ENCODE results near the gene ERC1. TPM values are rescaled to one million over a fixed set of nuclear protein-coding genes. Genes with fewer than 3 reads are reported as not detected.
"Not testable (repeated sequence)": the region's sequence is repeated elsewhere in the genome, so short reads cannot be mapped to it uniquely, and the experiment has no call there.

Gene ERC1
- total RNA-seq, 2 experiments from 2014 or later: 40.1 to 49.6 TPM

DNA sequence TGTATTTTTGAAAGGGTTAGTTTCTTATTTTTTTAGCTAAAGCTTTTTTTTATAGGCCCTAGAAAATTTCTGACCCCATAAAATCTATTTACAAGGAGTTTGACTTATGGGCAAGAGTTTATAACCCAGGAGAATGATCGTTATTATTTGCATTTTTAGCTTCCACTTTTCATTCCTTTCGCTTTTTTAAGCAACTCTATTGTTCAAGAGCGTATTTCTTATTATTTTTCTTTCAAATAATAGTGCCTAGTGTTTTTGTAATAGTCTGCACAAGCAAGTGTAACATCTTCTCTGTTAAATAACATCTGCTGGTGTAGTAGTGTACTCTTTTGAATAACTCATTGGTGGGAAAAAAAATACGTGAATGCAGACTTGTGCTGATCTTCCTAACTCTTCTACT is 216.3 kb downstream of the ERC1 start:
- H3K4me1 ChIP-seq (ENCODE audit: insufficient read depth, low read length): no peaks in the 10 kb centered on the region
- Mint-ChIP-seq H3K36me3 (ENCODE audit: low read depth) (peaks cover 15% of the 10 kb centered on the region), H3K27me3 (no peaks in the 10 kb centered on the region), H3K4me1 (ENCODE audit: low read depth) (peaks cover 12% of the 10 kb centered on the region), H3K4me3 (no peak overlapping the region), H3K27ac (no peak overlapping the region), H3K9me3 (no peaks in the 10 kb centered on the region)
- ATAC-seq (ENCODE audit: poor library complexity) (no peak), DNase-seq (no peak)
- TF ChIP-seq, protein P1, sequence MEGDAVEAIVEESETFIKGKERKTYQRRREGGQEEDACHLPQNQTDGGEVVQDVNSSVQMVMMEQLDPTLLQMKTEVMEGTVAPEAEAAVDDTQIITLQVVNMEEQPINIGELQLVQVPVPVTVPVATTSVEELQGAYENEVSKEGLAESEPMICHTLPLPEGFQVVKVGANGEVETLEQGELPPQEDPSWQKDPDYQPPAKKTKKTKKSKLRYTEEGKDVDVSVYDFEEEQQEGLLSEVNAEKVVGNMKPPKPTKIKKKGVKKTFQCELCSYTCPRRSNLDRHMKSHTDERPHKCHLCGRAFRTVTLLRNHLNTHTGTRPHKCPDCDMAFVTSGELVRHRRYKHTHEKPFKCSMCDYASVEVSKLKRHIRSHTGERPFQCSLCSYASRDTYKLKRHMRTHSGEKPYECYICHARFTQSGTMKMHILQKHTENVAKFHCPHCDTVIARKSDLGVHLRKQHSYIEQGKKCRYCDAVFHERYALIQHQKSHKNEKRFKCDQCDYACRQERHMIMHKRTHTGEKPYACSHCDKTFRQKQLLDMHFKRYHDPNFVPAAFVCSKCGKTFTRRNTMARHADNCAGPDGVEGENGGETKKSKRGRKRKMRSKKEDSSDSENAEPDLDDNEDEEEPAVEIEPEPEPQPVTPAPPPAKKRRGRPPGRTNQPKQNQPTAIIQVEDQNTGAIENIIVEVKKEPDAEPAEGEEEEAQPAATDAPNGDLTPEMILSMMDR (IDR thresholded peaks at IDR 0.05): no peak
- POLR2A ChIA-PET: no interaction called here
- no peak overlapping the region for H3K27ac ChIP-seq (ENCODE audit: low read depth in 1 of 2, low read length in 2 of 2)
- no peak overlapping the region for H3K4me3 ChIP-seq (ENCODE audit: low read length)
- H3K36me3 ChIP-seq (ENCODE audit: insufficient read depth, low read length): no peaks in the 10 kb centered on the region
- no peaks in the 10 kb centered on the region for H3K27me3 ChIP-seq (ENCODE audit: control insufficient read depth in 1 of 2, insufficient read depth in 2 of 2, low read length in 2 of 2)
- CTCF ChIA-PET: no interaction called here
- intact Hi-C loops (cut with DNase I, micrococcal nuclease): loop anchor here (10.0 kb wide), 2 partner anchors 92 to 398 kb away; no protein-coding TSS in a partner anchor
- no peaks in the 10 kb centered on the region for H3K9me3 ChIP-seq (ENCODE audit: control insufficient read depth in 1 of 2, insufficient read depth in 1 of 2, low read length in 2 of 2)

DNA sequence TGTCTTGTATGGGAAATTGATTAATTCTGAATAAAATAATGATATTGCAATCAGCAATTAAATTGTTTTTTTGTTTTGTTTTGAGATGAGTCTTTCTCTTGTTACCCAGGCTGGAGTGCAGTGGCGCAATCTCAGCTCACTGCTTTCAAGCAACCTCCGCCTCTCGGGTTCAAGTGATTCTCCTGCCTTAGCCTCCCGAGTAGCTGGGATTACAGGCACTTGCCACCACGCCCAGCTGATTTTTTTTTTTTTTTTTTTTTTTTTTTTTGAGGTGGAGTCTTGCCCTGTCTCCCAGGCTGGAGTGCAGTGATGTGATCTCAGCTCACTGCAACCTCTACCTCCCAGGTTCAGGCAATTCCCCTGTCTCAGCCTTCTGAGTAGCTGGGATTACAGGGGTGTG is 217.7 kb downstream of the ERC1 start:
- CTCF ChIA-PET: interaction anchor here (0.6 kb wide), 1 partner anchor 848 kb away, joined by 3 read pairs; no protein-coding TSS in a partner anchor
- not testable (repeated sequence) for H3K9me3 Mint-ChIP-seq; ATAC-seq (ENCODE audit: poor library complexity); H3K36me3 ChIP-seq (ENCODE audit: insufficient read depth, low read length); H3K9me3 ChIP-seq (ENCODE audit: control insufficient read depth in 1 of 2, insufficient read depth in 1 of 2, low read length in 2 of 2); H3K4me3 ChIP-seq (ENCODE audit: low read length); DNase-seq; H3K27ac Mint-ChIP-seq; H3K4me3 Mint-ChIP-seq; H3K27me3 ChIP-seq (ENCODE audit: control insufficient read depth in 1 of 2, insufficient read depth in 2 of 2, low read length in 2 of 2); H3K4me1 ChIP-seq (ENCODE audit: insufficient read depth, low read length); H3K27ac ChIP-seq (ENCODE audit: low read depth in 1 of 2, low read length in 2 of 2); H3K27me3 Mint-ChIP-seq
- Mint-ChIP-seq H3K4me1 (ENCODE audit: low read depth) (peaks cover 12% of the 10 kb centered on the region), H3K36me3 (ENCODE audit: low read depth) (peaks cover 20% of the 10 kb centered on the region)
- POLR2A ChIA-PET: interaction anchor here (0.6 kb wide), 1 partner anchor 25 kb away, joined by 3 read pairs; no protein-coding TSS in a partner anchor
- intact Hi-C loops (cut with DNase I, micrococcal nuclease): loop anchor here (10.0 kb wide), 2 partner anchors 94 to 396 kb away; no protein-coding TSS in a partner anchor

DNA sequence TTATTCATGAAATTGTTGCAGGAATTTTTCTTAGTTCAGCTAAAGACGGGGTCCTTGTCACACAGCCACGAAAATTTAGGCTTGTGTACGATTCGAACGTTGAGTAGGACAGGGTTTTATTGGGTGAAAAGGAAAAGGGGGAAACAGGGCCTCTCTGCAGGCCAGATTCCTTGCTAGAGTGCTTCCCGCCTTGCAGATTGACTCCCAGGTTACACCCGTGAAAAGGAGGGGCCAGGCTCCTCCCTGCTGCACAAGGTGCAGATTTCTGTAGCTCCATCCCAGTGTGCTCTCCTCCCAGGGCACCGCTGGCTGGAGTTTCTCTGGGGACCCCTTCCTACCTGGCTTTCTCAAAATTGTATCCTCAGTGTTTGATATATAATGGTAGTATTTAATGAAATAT is 221.5 kb downstream of the ERC1 start:
- intact Hi-C loops (cut with DNase I, micrococcal nuclease): no loop called here
- ATAC-seq (ENCODE audit: poor library complexity) (no peak), DNase-seq (no peak)
- Mint-ChIP-seq H3K4me1 (ENCODE audit: low read depth) (no peaks in the 10 kb centered on the region), H3K27ac (no peak overlapping the region), H3K27me3 (no peaks in the 10 kb centered on the region), H3K9me3 (no peaks in the 10 kb centered on the region), H3K4me3 (no peak overlapping the region), H3K36me3 (ENCODE audit: low read depth) (peaks cover 20% of the 10 kb centered on the region)
- CTCF ChIA-PET: interaction anchor here (1.2 kb wide), 1 partner anchor 422 kb away, joined by 3 read pairs; no protein-coding TSS in a partner anchor
- Histone ChIP-seq H3K4me3 (ENCODE audit: low read length) (no peak overlapping the region), H3K4me1 (ENCODE audit: insufficient read depth, low read length) (no peaks in the 10 kb centered on the region), H3K9me3 (ENCODE audit: control insufficient read depth in 1 of 2, insufficient read depth in 1 of 2, low read length in 2 of 2) (no peaks in the 10 kb centered on the region), H3K27ac (ENCODE audit: low read depth in 1 of 2, low read length in 2 of 2) (no peak overlapping the region), H3K36me3 (ENCODE audit: insufficient read depth, low read length) (no peaks in the 10 kb centered on the region), H3K27me3 (ENCODE audit: control insufficient read depth in 1 of 2, insufficient read depth in 2 of 2, low read length in 2 of 2) (no peaks in the 10 kb centered on the region)
- TF ChIP-seq, protein P1 (IDR thresholded peaks at IDR 0.05): no peak
- POLR2A ChIA-PET: interaction anchor here (1.2 kb wide), 1 partner anchor 381 kb away, joined by 3 read pairs; no protein-coding TSS in a partner anchor

DNA sequence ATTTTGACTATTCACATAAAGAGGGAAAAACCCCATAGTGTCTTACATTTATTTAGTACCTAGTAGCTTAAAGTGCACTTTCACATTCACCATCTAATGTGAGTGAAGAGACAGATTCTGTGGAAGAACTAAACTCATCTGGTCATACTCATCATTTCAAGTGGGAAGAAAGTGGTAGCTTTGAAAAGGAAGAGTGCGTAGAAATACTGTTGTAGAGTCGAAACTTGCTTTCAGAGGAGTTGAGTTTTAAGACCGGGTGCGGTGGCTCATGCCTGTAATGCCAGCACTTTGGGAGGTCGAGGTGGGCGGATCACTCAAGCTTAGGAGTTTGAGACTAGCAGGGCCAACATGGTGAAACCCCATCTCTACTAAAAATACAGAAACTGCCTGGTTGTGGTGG is 222.2 kb downstream of the ERC1 start:
- H3K27me3 ChIP-seq (ENCODE audit: control insufficient read depth in 1 of 2, insufficient read depth in 2 of 2, low read length in 2 of 2): no peaks in the 10 kb centered on the region
- Mint-ChIP-seq H3K27ac (no peak overlapping the region), H3K36me3 (ENCODE audit: low read depth) (peaks cover 16% of the 10 kb centered on the region), H3K4me1 (ENCODE audit: low read depth) (no peaks in the 10 kb centered on the region), H3K4me3 (no peak overlapping the region), H3K9me3 (no peaks in the 10 kb centered on the region), H3K27me3 (no peaks in the 10 kb centered on the region)
- intact Hi-C loops (cut with DNase I, micrococcal nuclease): no loop called here
- H3K9me3 ChIP-seq (ENCODE audit: control insufficient read depth in 1 of 2, insufficient read depth in 1 of 2, low read length in 2 of 2): no peaks in the 10 kb centered on the region
- TF ChIP-seq, protein P1 (IDR thresholded peaks at IDR 0.05): no peak
- no peak overlapping the region for H3K27ac ChIP-seq (ENCODE audit: low read depth in 1 of 2, low read length in 2 of 2)
- ChIA-PET POLR2A (interaction anchor here (1.2 kb wide), 1 partner anchor 381 kb away, joined by 3 read pairs; no protein-coding TSS in a partner anchor), CTCF (no interaction called here)
- DNase-seq (no peak), ATAC-seq (ENCODE audit: poor library complexity) (no peak)
- no peak overlapping the region for H3K4me3 ChIP-seq (ENCODE audit: low read length)
- H3K36me3 ChIP-seq (ENCODE audit: insufficient read depth, low read length): no peaks in the 10 kb centered on the region
- H3K4me1 ChIP-seq (ENCODE audit: insufficient read depth, low read length): no peaks in the 10 kb centered on the region
